C4-2B (cell line): Measurements from ENCODE around the gene TMEM109.

Source experiments
- H3K27ac ChIP-seq: fragments of 450-650 bp; 2 replicates; pipeline ENCODE4 v1.5.1; 2017
- ZFX ChIP-seq: fragments of 450-650 bp; IDR thresholded peaks from 2 replicates; pipeline ENCODE4 v1.6.1; 2017
- TF ChIP-seq, protein P1 (sequence below): fragments of 450-650 bp; conservative IDR thresholded peaks from 2 replicates; pipeline ENCODE4 v1.5.1; 2017; ENCODE audit warnings: mild to moderate bottlenecking

The TMEM109 gene

DNA sequence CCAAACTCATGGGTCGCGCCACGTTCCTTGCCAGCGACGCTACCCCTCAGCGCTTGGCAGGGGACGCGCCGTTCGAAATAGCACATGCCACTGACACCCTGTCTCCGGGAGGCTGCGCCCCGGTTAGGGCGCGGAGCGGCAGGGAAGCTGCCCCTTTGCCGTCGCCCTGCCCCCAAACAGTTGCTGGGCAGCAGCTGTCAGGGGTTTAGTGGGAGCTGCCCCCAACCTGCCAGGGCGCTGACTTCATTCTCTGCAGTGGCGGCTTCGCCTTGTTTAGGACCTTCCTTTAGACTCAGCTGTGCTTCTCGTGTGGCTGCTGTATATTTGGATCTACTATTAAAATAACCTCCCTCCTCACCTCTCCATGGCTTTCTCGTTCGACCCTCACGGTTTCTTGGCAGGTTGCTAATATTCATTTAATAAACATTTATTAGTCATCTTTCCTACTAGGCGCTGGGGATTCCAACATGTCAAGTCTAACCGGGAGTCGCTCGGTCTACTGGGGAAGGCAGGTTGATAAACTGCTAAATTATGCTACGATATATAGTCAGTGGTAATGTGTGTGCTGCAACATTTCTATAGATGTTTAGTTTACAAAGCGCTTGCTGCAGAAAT lies 782 bp downstream of the TMEM109 start:
- no peak for TF ChIP-seq ZFX
- TF ChIP-seq, protein P1, sequence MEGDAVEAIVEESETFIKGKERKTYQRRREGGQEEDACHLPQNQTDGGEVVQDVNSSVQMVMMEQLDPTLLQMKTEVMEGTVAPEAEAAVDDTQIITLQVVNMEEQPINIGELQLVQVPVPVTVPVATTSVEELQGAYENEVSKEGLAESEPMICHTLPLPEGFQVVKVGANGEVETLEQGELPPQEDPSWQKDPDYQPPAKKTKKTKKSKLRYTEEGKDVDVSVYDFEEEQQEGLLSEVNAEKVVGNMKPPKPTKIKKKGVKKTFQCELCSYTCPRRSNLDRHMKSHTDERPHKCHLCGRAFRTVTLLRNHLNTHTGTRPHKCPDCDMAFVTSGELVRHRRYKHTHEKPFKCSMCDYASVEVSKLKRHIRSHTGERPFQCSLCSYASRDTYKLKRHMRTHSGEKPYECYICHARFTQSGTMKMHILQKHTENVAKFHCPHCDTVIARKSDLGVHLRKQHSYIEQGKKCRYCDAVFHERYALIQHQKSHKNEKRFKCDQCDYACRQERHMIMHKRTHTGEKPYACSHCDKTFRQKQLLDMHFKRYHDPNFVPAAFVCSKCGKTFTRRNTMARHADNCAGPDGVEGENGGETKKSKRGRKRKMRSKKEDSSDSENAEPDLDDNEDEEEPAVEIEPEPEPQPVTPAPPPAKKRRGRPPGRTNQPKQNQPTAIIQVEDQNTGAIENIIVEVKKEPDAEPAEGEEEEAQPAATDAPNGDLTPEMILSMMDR = no peak
- peak overlapping the region; percentile 90 for H3K27ac ChIP-seq

- TF ChIP-seq, protein P1 = peak; percentile 56
- TF ChIP-seq ZFX = no peak
- peak overlapping the region; percentile 90 for H3K27ac ChIP-seq
Observed at GRCh38 chr11:60915248-60915914, 1.4 kb downstream of the TMEM109 start.

GRCh38 chr11:60916669-60917206 lies 2.8 kb downstream of the TMEM109 start:
- TF ChIP-seq, protein P1 = no peak
- TF ChIP-seq ZFX = no peak
- no peak overlapping the region for H3K27ac ChIP-seq

DNA sequence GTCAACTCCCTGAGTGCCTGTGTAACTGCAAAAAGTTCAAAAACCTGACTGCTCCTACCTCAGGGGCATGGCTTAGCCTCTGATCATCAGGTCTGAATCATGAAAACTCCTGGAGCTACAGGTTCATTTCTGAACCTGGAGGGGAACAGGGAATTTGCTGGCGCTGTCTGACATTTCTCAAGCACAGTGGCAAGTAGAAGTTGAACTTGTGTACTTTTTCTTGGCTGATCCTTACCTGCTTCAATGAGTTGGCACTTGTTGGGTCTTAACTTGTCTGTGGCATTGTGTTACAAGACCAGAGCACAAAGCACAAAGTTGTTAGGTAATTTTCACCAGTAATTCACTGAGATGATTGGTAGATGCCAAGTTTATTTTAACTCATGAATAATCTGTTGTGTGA lies 3.3 kb downstream of the TMEM109 start:
- H3K27ac ChIP-seq = no peak overlapping the region
- TF ChIP-seq, protein P1 = no peak
- no peak for TF ChIP-seq ZFX

- no peak for TF ChIP-seq ZFX
- TF ChIP-seq, protein P1 = no peak
- no peak overlapping the region for H3K27ac ChIP-seq
Observed at GRCh38 chr11:60918251-60918938, 4.4 kb downstream of the TMEM109 start.

DNA sequence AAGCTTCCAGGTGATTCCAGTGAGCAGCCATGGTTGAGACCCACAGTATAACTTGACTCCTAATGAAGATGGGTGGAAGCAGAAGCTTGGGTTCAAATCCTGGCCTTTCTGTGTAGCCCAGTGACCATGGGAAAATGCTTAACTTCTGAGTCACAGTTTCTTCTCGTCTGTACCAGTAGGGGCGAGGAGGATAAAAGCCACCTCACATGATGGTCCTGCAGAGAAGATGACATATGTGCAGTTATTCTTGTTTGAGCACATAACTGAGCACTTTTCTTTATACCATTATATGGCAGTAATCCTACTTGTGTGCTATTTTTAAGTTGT lies 4.9 kb downstream of the TMEM109 start:
- no peak for TF ChIP-seq ZFX
- TF ChIP-seq, protein P1 = no peak
- H3K27ac ChIP-seq = no peak overlapping the region

DNA sequence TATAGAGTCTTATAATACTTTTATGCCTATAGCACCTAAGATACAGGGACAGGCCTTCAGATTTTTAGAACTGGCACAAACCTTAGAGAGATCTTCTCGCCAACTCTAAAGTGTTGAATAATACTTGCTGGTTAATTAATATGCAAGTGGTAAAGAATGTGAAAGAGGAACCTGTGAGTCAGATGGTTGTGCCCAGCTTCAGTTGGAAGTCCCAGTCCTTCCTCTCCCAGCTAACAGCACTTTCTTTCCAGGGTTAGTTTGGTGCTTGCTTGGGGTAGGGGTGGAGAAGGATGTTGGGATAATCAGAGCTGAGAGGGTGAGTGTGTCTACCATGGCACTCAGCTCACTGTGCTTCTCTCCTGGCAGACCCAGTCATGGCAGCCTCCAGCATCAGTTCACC lies 5.4 kb downstream of the TMEM109 start:
- no peak overlapping the region for H3K27ac ChIP-seq
- TF ChIP-seq, protein P1 = no peak
- no peak for TF ChIP-seq ZFX
